ENCODE measurements around the gene CRYGD. TPM values are rescaled to one million over a fixed set of nuclear protein-coding genes. Genes with fewer than 3 reads are reported as not detected.
A peak's percentile ranks its signal among the peaks of the same experiment; 100 is the strongest.

Gene CRYGD
- total and polyA plus RNA-seq, 2 experiments from 2014 or later, result not detected

DNA sequence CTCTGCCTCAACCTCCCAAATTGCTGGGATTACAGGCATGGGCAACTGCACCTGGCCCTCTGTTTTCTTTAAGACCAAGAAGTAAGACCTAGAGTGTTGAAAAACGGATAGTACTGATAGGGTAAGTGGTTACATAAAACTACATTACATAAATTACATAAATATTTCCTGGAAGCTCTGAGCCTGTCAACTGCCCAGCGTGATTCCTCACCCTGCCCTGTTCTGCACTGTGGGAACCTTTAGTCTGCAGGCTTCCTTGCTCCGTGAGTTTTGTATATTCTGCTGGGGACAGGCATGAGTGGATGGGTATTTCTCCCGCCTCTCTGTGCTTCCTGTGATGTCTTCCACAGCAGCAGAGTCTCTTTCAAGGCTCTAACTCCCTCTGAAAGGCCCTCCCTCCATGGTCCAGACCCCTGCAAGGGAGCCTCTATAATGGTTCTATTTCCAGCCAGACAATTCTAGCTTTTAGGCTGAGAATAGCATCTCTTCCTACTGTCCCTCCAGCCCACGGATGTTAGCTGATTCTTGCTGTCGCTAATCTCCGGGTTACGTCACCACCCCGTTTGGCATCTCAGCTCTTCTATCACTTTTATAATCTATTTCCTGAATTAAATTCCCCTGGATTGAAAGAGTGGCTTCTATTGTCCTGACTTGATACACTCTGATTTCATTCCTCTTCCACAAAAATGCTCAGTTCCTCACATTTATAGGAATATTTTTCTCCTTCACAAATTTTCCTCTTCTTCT, 49.5 kb downstream of the CRYGD start:
- Histone ChIP-seq H3K27ac (no peak overlapping the region), H3K4me3 (no peak overlapping the region), H3K4me1 (ENCODE audit: low read depth) (no peaks in the 10 kb centered on the region), H3K27me3 (no peaks in the 10 kb centered on the region), H3K36me3 (no peaks in the 10 kb centered on the region), H3K9me3 (ENCODE audit: low read depth) (no peaks in the 10 kb centered on the region)
- DNase-seq (ENCODE audit: low read depth in 1 of 2, low spot score in 1 of 2), result no peak
- TF ChIP-seq, protein P1, sequence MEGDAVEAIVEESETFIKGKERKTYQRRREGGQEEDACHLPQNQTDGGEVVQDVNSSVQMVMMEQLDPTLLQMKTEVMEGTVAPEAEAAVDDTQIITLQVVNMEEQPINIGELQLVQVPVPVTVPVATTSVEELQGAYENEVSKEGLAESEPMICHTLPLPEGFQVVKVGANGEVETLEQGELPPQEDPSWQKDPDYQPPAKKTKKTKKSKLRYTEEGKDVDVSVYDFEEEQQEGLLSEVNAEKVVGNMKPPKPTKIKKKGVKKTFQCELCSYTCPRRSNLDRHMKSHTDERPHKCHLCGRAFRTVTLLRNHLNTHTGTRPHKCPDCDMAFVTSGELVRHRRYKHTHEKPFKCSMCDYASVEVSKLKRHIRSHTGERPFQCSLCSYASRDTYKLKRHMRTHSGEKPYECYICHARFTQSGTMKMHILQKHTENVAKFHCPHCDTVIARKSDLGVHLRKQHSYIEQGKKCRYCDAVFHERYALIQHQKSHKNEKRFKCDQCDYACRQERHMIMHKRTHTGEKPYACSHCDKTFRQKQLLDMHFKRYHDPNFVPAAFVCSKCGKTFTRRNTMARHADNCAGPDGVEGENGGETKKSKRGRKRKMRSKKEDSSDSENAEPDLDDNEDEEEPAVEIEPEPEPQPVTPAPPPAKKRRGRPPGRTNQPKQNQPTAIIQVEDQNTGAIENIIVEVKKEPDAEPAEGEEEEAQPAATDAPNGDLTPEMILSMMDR (IDR thresholded peaks at IDR 0.05; ENCODE audit: low read depth, low read length), result no peak

DNA sequence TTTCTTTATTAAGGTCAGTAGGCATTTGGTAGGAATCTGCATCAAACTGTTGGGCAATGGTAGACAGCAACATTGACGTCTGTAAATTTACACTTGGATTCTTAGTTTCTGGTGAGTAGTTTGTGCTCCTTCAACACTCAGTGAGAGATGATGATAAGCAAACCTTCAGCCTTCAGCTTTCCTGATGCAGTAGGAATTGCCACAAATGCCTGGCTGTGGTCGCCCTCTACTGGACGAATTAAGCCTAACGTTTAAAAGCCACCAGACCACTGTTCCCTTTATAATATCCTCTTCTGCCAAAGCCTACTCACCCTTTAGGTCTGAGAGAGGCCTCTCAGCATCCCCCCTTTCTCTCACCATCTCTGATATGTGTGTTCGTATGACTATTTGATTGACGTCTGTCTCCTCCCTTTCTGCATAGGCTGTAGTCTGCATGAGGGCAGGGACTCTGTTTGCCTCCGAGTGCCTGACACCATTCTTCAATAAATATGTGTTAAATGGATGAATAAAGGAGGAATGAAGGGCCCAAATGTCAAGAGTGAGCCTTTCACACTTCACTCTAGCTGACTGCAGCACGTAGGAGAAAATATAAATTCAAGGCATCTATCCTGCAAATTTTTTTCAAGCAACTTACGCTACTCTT, 52.0 kb downstream of the CRYGD start:
- no peak overlapping the region for H3K27ac ChIP-seq
- H3K27me3 ChIP-seq, result no peaks in the 10 kb centered on the region
- H3K36me3 ChIP-seq, result no peaks in the 10 kb centered on the region
- H3K4me1 ChIP-seq (ENCODE audit: low read depth), result no peaks in the 10 kb centered on the region
- H3K9me3 ChIP-seq (ENCODE audit: low read depth), result no peaks in the 10 kb centered on the region
- DNase-seq (ENCODE audit: low read depth in 1 of 2, low spot score in 1 of 2), result peak; percentile 78 to 81
- TF ChIP-seq, protein P1 (IDR thresholded peaks at IDR 0.05; ENCODE audit: low read depth, low read length), result peak; percentile 35
- H3K4me3 ChIP-seq, result no peak overlapping the region

Other genes starting within 250 kb of the CRYGD start
- 7.7 and 8.0 TPM in 2 replicates for gene PLEKHM3, start 99.0 kb downstream of the CRYGD start, total RNA-seq
- gene PLEKHM3, start 99.0 kb downstream of the CRYGD start, polyA plus RNA-seq, result 5.5 and 6.7 TPM in 2 replicates
- gene CRYGC, start 5.3 kb upstream of the CRYGD start, total RNA-seq, result not detected in 2 replicates
- not detected in 2 replicates for gene CRYGC, start 5.3 kb upstream of the CRYGD start, polyA plus RNA-seq
- not detected in 2 replicates for gene CRYGB, start 21.6 kb upstream of the CRYGD start, total RNA-seq
- not detected in 2 replicates for gene CRYGB, start 21.6 kb upstream of the CRYGD start, polyA plus RNA-seq
- gene CRYGA, start 39.1 kb upstream of the CRYGD start, total RNA-seq, result not detected in 2 replicates
- not detected in 2 replicates for gene CRYGA, start 39.1 kb upstream of the CRYGD start, polyA plus RNA-seq
- gene C2orf80, start 65.5 kb upstream of the CRYGD start, total RNA-seq, result not detected in 2 replicates
- not detected in 2 replicates for gene C2orf80, start 65.5 kb upstream of the CRYGD start, polyA plus RNA-seq
- 85.4 and 138 TPM in 2 replicates for gene IDH1, start 130.5 kb upstream of the CRYGD start, total RNA-seq
- gene IDH1, start 130.5 kb upstream of the CRYGD start, polyA plus RNA-seq, result 118 and 164 TPM in 2 replicates
- gene PIKFYVE, start 141.7 kb upstream of the CRYGD start, total RNA-seq, result 15.3 and 24.3 TPM in 2 replicates
- 7.3 and 7.5 TPM in 2 replicates for gene PIKFYVE, start 141.7 kb upstream of the CRYGD start, polyA plus RNA-seq

All from cardiac muscle cell (in vitro differentiated cells and primary cell).